SU-DHL-6 (cell line): ENCODE data around the gene ASCL4.

Experiments used
- H2AFZ ChIP-seq: fragments of 200-600 bp; sonication (generic); 2 replicates; pipeline ENCODE4 v1.6.1; 2014; ENCODE audit warnings: low read depth, mild to moderate bottlenecking, moderate library complexity, mixed read lengths, antibody characterized with exemption, low read length; ENCODE audit not compliant: severe bottlenecking
- H3F3A ChIP-seq: fragments of 200-600 bp; shearing (Covaris generic); 2 replicates; pipeline ENCODE4 v1.6.0; 2016; ENCODE audit warnings: antibody characterized with exemption, mild to moderate bottlenecking; ENCODE audit not compliant: insufficient read depth
- H3K27ac ChIP-seq: fragments of 200-600 bp; sonication (generic); 2 replicates; pipeline ENCODE4 v1.5.1; 2016; ENCODE audit warnings: low read depth, mild to moderate bottlenecking, low read length, moderate library complexity, mixed read lengths
- H3K27me3 ChIP-seq: fragments of 200-600 bp; sonication (generic), shearing (Covaris generic); 2 replicates; pipeline ENCODE4 v1.6.0; 2014; ENCODE audit warnings: mild to moderate bottlenecking, low read length
- H3K36me3 ChIP-seq: fragments of 200-600 bp; sonication (generic); 2 replicates; pipeline ENCODE4 v1.6.1; 2014; ENCODE audit warnings: mild to moderate bottlenecking, low read length, mixed read lengths
- H3K4me2 ChIP-seq: fragments of 300-600, 200-600 bp; shearing (Covaris generic), sonication (generic); 2 replicates; pipeline ENCODE4 v1.6.0; 2014; ENCODE audit warnings: low read length, low read depth, mild to moderate bottlenecking; ENCODE audit not compliant: poor library complexity, severe bottlenecking
- H3K4me3 ChIP-seq: fragments of 200-600 bp; sonication (generic); 2 replicates; pipeline ENCODE4 v1.5.1; 2014; ENCODE audit warnings: antibody characterized with exemption, low read length, mild to moderate bottlenecking, mixed read lengths; ENCODE audit not compliant: insufficient read depth, poor library complexity, severe bottlenecking
- H3K79me2 ChIP-seq: fragments of 200-600 bp; sonication (generic); 2 replicates; pipeline ENCODE4 v1.6.1; 2014; ENCODE audit warnings: mild to moderate bottlenecking, low read length, moderate library complexity; ENCODE audit not compliant: insufficient read depth
- H3K9ac ChIP-seq: fragments of 200-600 bp; sonication (generic); 2 replicates; pipeline ENCODE4 v1.7.0; 2014; ENCODE audit warnings: mild to moderate bottlenecking, low read length
- H3K9me2 ChIP-seq: fragments of 200-600 bp; sonication (generic); replicated peaks from 2 replicates; pipeline ENCODE4 v1.6.1; 2014; ENCODE audit warnings: low read length; ENCODE audit not compliant: insufficient read depth
- H3K9me3 ChIP-seq: fragments of 200-600 bp; sonication (generic); 2 replicates; pipeline ENCODE4 v1.6.1; 2014; ENCODE audit warnings: low read length, mixed read lengths; ENCODE audit not compliant: insufficient read depth
- H4K20me1 ChIP-seq: fragments of 200-600 bp; sonication (generic); 2 replicates; pipeline ENCODE4 v1.6.1; 2014; ENCODE audit warnings: low read depth, mild to moderate bottlenecking, antibody characterized with exemption, low read length, moderate library complexity, mixed read lengths
- CTCF ChIP-seq: fragments of 200-600 bp; sonication (generic); IDR thresholded peaks from one replicate; pipeline ENCODE4 v1.5.1; 2017; ENCODE audit warnings: antibody characterized with exemption, mild to moderate bottlenecking, low read length, moderate library complexity; ENCODE audit not compliant: insufficient read depth, poor library complexity, severe bottlenecking
- EZH2phosphoT487 ChIP-seq: fragments of 200-600 bp; sonication (generic), shearing (Covaris generic); conservative IDR thresholded peaks from 2 replicates; pipeline ENCODE4 v1.6.1; 2018; ENCODE audit warnings: mild to moderate bottlenecking, antibody characterized with exemption, low read length, moderate library complexity, mixed read lengths

The ASCL4 gene

GRCh38 chr12:107780298-107780697, 5.8 kb downstream of the ASCL4 start:
- H3K27ac ChIP-seq, result no peak overlapping the region
- H2AFZ ChIP-seq, result no peak overlapping the region
- no peaks in the 10 kb centered on the region for H3F3A ChIP-seq
- TF ChIP-seq EZH2phosphoT487 (no peak), CTCF (no peak)
- H3K9me3 ChIP-seq, result no peaks in the 10 kb centered on the region
- no peaks in the 10 kb centered on the region for H3K9me2 ChIP-seq
- no peak overlapping the region for H3K4me3 ChIP-seq
- H3K9ac ChIP-seq, result no peak overlapping the region
- H3K27me3 ChIP-seq, result no peaks in the 10 kb centered on the region
- no peaks in the 10 kb centered on the region for H3K36me3 ChIP-seq
- H3K79me2 ChIP-seq, result no peaks in the 10 kb centered on the region
- no peaks in the 10 kb centered on the region for H4K20me1 ChIP-seq
- no peak overlapping the region for H3K4me2 ChIP-seq

GRCh38 chr12:107782067-107782466, 7.6 kb downstream of the ASCL4 start:
- no peaks in the 10 kb centered on the region for H3K79me2 ChIP-seq
- H3K9me2 ChIP-seq, result no peaks in the 10 kb centered on the region
- H3K27me3 ChIP-seq, result no peaks in the 10 kb centered on the region
- no peak overlapping the region for H2AFZ ChIP-seq
- no peaks in the 10 kb centered on the region for H4K20me1 ChIP-seq
- no peak overlapping the region for H3K4me2 ChIP-seq
- H3K27ac ChIP-seq, result no peak overlapping the region
- TF ChIP-seq EZH2phosphoT487, result no peak
- no peak for TF ChIP-seq CTCF
- no peaks in the 10 kb centered on the region for H3K36me3 ChIP-seq
- no peak overlapping the region for H3K9ac ChIP-seq
- no peaks in the 10 kb centered on the region for H3K9me3 ChIP-seq
- H3F3A ChIP-seq, result no peaks in the 10 kb centered on the region
- H3K4me3 ChIP-seq, result no peak overlapping the region

GRCh38 chr12:107783406-107784376, 9.2 kb downstream of the ASCL4 start:
- no peak overlapping the region for H2AFZ ChIP-seq
- H3K9me3 ChIP-seq, result no peaks in the 10 kb centered on the region
- H3F3A ChIP-seq, result no peaks in the 10 kb centered on the region
- H3K27me3 ChIP-seq, result no peaks in the 10 kb centered on the region
- no peaks in the 10 kb centered on the region for H3K79me2 ChIP-seq
- no peak overlapping the region for H3K27ac ChIP-seq
- no peaks in the 10 kb centered on the region for H3K36me3 ChIP-seq
- H3K9me2 ChIP-seq, result no peaks in the 10 kb centered on the region
- no peak overlapping the region for H3K4me2 ChIP-seq
- H4K20me1 ChIP-seq, result no peaks in the 10 kb centered on the region
- H3K4me3 ChIP-seq, result no peak overlapping the region
- no peak for TF ChIP-seq CTCF
- TF ChIP-seq EZH2phosphoT487, result no peak
- no peak overlapping the region for H3K9ac ChIP-seq
